GDM1 (cell line): ENCODE data around the gene DLG2.
"Not testable (repeated sequence)": the region's sequence is repeated elsewhere in the genome, so short reads cannot be mapped to it uniquely, and the experiment has no call there.

Experiments used
- DNase-seq: peaks from one replicate; lab custom pipeline; 2025; lab: John Stamatoyannopoulos, UW

Gene DLG2

GRCh38 chr11:85643191-85643614 is 16.1 kb upstream of the DLG2 start:
- DNase-seq: no peak

- no peak for DNase-seq
Observed at GRCh38 chr11:85634747-85635146, 7.6 kb upstream of the DLG2 start.

GRCh38 chr11:85628771-85629341 is 1.7 kb upstream of the DLG2 start:
- DNase-seq: no peak

- peak; percentile 89 for DNase-seq
Observed at GRCh38 chr11:85627998-85628770, 1.0 kb upstream of the DLG2 start, which contains the start of gene TMEM126B. Gene TMEM126B, plus strand, starts transcription at chr11:85628593. Its CDS starts 15 bp downstream, at chr11:85628608.

- no peak for DNase-seq
Observed at GRCh38 chr11:85626496-85626895, 648 bp downstream of the DLG2 start.

GRCh38 chr11:85620256-85620655 is 6.9 kb downstream of the DLG2 start:
- no peak for DNase-seq

- no peak for DNase-seq
Observed at GRCh38 chr11:85619499-85619898, 7.6 kb downstream of the DLG2 start.

- not testable (repeated sequence) for DNase-seq
Observed at GRCh38 chr11:85611643-85612042, 15.5 kb downstream of the DLG2 start.

GRCh38 chr11:85609286-85609685 is 17.9 kb downstream of the DLG2 start:
- DNase-seq: not testable (repeated sequence)

- not testable (repeated sequence) for DNase-seq
Observed at GRCh38 chr11:85608621-85609020, 18.5 kb downstream of the DLG2 start.

- not testable (repeated sequence) for DNase-seq
Observed at GRCh38 chr11:85606237-85606636, 20.9 kb downstream of the DLG2 start.

- DNase-seq: no peak
Observed at GRCh38 chr11:85603220-85603619, 23.9 kb downstream of the DLG2 start.

GRCh38 chr11:85602526-85603213 is 24.5 kb downstream of the DLG2 start:
- DNase-seq: no peak

GRCh38 chr11:85599083-85599482 is 28.1 kb downstream of the DLG2 start:
- no peak for DNase-seq

GRCh38 chr11:85596886-85597285 is 30.3 kb downstream of the DLG2 start:
- DNase-seq: no peak

- DNase-seq: peak; percentile 23
Observed at GRCh38 chr11:85595285-85595884, 31.8 kb downstream of the DLG2 start.

GRCh38 chr11:85590848-85591483 is 36.2 kb downstream of the DLG2 start:
- no peak for DNase-seq

- DNase-seq: no peak
Observed at GRCh38 chr11:85589373-85589772, 37.8 kb downstream of the DLG2 start.

- DNase-seq: no peak
Observed at GRCh38 chr11:85582111-85582510, 45.0 kb downstream of the DLG2 start.

- no peak for DNase-seq
Observed at GRCh38 chr11:85575388-85575787, 51.8 kb downstream of the DLG2 start.

GRCh38 chr11:85572056-85572455 is 55.1 kb downstream of the DLG2 start:
- DNase-seq: no peak

GRCh38 chr11:85569525-85569924 is 57.6 kb downstream of the DLG2 start:
- DNase-seq: no peak
